GM21717 (cell line): ENCODE results near the gene PSEN2.

ENCODE experiments used
- ATAC-seq: cut with Tn5 transposase; IDR thresholded peaks from one replicate; pipeline ENCODE4 v1.9.1; 2021; ENCODE audit warnings: mild to moderate bottlenecking, moderate library complexity; ENCODE audit not compliant: unreplicated experiment

PSEN2 gene

GRCh38 chr1:226863446-226863845, 7.0 kb upstream of the PSEN2 start:
- no peak for ATAC-seq

GRCh38 chr1:226864311-226864710, 6.1 kb upstream of the PSEN2 start:
- ATAC-seq = no peak

- ATAC-seq = no peak
Observed at GRCh38 chr1:226865590-226865989, 4.8 kb upstream of the PSEN2 start.

- ATAC-seq = no peak
Observed at GRCh38 chr1:226867461-226868054, 2.9 kb upstream of the PSEN2 start.

- ATAC-seq = no peak
Observed at GRCh38 chr1:226868726-226869125, 1.7 kb upstream of the PSEN2 start.

GRCh38 chr1:226870026-226870400, 403 bp upstream of the PSEN2 start:
- no peak for ATAC-seq

GRCh38 chr1:226871636-226872327, 1.4 kb downstream of the PSEN2 start:
- no peak for ATAC-seq

- ATAC-seq = no peak
Observed at GRCh38 chr1:226872437-226872836, 2.0 kb downstream of the PSEN2 start.

GRCh38 chr1:226873771-226874578, 3.6 kb downstream of the PSEN2 start:
- no peak for ATAC-seq

GRCh38 chr1:226874579-226875425, 4.4 kb downstream of the PSEN2 start:
- ATAC-seq = no peak

- no peak for ATAC-seq
Observed at GRCh38 chr1:226875641-226876295, 5.4 kb downstream of the PSEN2 start.

GRCh38 chr1:226877669-226878068, 7.3 kb downstream of the PSEN2 start:
- no peak for ATAC-seq

- no peak for ATAC-seq
Observed at GRCh38 chr1:226880372-226881287, 10.2 kb downstream of the PSEN2 start.

- ATAC-seq = no peak
Observed at GRCh38 chr1:226881515-226882185, 11.2 kb downstream of the PSEN2 start.

- ATAC-seq = no peak
Observed at GRCh38 chr1:226882187-226882586, 11.8 kb downstream of the PSEN2 start.

GRCh38 chr1:226882631-226883409, 12.4 kb downstream of the PSEN2 start:
- peak; percentile 96 for ATAC-seq

- no peak for ATAC-seq
Observed at GRCh38 chr1:226883630-226884029, 13.2 kb downstream of the PSEN2 start.

GRCh38 chr1:226884116-226884625, 13.8 kb downstream of the PSEN2 start:
- ATAC-seq = no peak
